NCI-H460 (cell line): ENCODE measurements around the gene ADPRHL1. TPM values are rescaled to one million over a fixed set of nuclear protein-coding genes. Genes with fewer than 3 reads are reported as not detected.
A peak's percentile ranks its signal among the peaks of the same experiment; 100 is the strongest.

ENCODE experiments used
- DNase-seq: peaks from one replicate; pipeline ENCODE4 v3.0.0-alpha.2; 2016; ENCODE audit warnings: low read depth; ENCODE audit errors: extremely low read depth
- polyA plus RNA-seq: library from polyadenylated mRNA; depleted of rRNA; stranded (reverse); fragments of >200 nt; gene quantifications from 2 replicates; pipeline ENCODE4 v1.2.3, GENCODE V29; 2014; cell fraction: nucleus; rRNA removed
- total RNA-seq: library from RNA; depleted of rRNA; stranded (reverse); fragments of >200 nt; shearing (Covaris generic); gene quantifications from 2 replicates; pipeline ENCODE4 v1.2.3, GENCODE V29; 2014; rRNA removed

Gene ADPRHL1
- total RNA-seq: 7.6 and 9.3 TPM in 2 replicates
- 11.2 and 13.7 TPM in 2 replicates for polyA plus RNA-seq

GRCh38 chr13:113452942-113453901 is at the start of gene ADPRHL1:
Gene ADPRHL1 (minus strand): TSS chr13:113453488. CDS start chr13:113453437, 51 bp downstream.
- DNase-seq: no peak

- no peak for DNase-seq
Observed at GRCh38 chr13:113502686-113503085, 49.4 kb upstream of the ADPRHL1 start.

- DNase-seq: no peak
Observed at GRCh38 chr13:113500530-113501265, 47.4 kb upstream of the ADPRHL1 start.

- no peak for DNase-seq
Observed at GRCh38 chr13:113499936-113500335, 46.6 kb upstream of the ADPRHL1 start.

- no peak for DNase-seq
Observed at GRCh38 chr13:113498905-113499304, 45.6 kb upstream of the ADPRHL1 start.

- DNase-seq: no peak
Observed at GRCh38 chr13:113497217-113497616, 43.9 kb upstream of the ADPRHL1 start.

GRCh38 chr13:113495494-113496210 is 42.4 kb upstream of the ADPRHL1 start:
- DNase-seq: no peak

- peak; percentile 81 for DNase-seq
Observed at GRCh38 chr13:113493315-113493951, 40.1 kb upstream of the ADPRHL1 start.

- DNase-seq: no peak
Observed at GRCh38 chr13:113491982-113492381, 38.7 kb upstream of the ADPRHL1 start.

- DNase-seq: no peak
Observed at GRCh38 chr13:113491418-113491883, 38.2 kb upstream of the ADPRHL1 start.

GRCh38 chr13:113490496-113491417 is 37.5 kb upstream of the ADPRHL1 start, which contains the start of gene DCUN1D2:
Gene DCUN1D2 (minus strand): TSS chr13:113490711. CDS start chr13:113490669, 42 bp downstream.
- peak; percentile 84 for DNase-seq

- DNase-seq: no peak
Observed at GRCh38 chr13:113489549-113490495, 36.5 kb upstream of the ADPRHL1 start.

- DNase-seq: no peak
Observed at GRCh38 chr13:113489171-113489548, 35.9 kb upstream of the ADPRHL1 start.

GRCh38 chr13:113488283-113488682 is 35.0 kb upstream of the ADPRHL1 start:
- no peak for DNase-seq

- DNase-seq: no peak
Observed at GRCh38 chr13:113486698-113487097, 33.4 kb upstream of the ADPRHL1 start.

- no peak for DNase-seq
Observed at GRCh38 chr13:113485545-113485944, 32.3 kb upstream of the ADPRHL1 start.

GRCh38 chr13:113483504-113484293 is 30.4 kb upstream of the ADPRHL1 start:
- no peak for DNase-seq
